ENCODE results near the gene XPO5.

- TF ChIP-seq EZH2 (IDR thresholded peaks at IDR 0.05; ENCODE audit: insufficient read depth, poor library complexity, severe bottlenecking) (no peak), EZH2phosphoT487 (IDR thresholded peaks at IDR 0.05; ENCODE audit: insufficient read depth, low read depth) (no peak)
Measured at GRCh38 chr6:43516367-43516696, 59.5 kb downstream of the XPO5 start.

All from GM23248 (cell line).